Liver (tissue), 2 donors: Measurements from ENCODE around the gene LSM7.

Source experiments
- YY1 ChIP-seq: IDR thresholded peaks from 2 replicates; pipeline ENCODE4 v1.6.1; 2016; ENCODE audit warnings: antibody characterized with exemption, mild to moderate bottlenecking
- TF ChIP-seq, protein P1 (sequence below): fragments of 150-350 bp; IDR thresholded peaks from 2 replicates; pipeline ENCODE4 v1.5.1; 2017; ENCODE audit warnings: improper control_type of control experiment, low read depth, low read length; ENCODE audit not compliant: missing input control
- donor health status: healthy.

DNA sequence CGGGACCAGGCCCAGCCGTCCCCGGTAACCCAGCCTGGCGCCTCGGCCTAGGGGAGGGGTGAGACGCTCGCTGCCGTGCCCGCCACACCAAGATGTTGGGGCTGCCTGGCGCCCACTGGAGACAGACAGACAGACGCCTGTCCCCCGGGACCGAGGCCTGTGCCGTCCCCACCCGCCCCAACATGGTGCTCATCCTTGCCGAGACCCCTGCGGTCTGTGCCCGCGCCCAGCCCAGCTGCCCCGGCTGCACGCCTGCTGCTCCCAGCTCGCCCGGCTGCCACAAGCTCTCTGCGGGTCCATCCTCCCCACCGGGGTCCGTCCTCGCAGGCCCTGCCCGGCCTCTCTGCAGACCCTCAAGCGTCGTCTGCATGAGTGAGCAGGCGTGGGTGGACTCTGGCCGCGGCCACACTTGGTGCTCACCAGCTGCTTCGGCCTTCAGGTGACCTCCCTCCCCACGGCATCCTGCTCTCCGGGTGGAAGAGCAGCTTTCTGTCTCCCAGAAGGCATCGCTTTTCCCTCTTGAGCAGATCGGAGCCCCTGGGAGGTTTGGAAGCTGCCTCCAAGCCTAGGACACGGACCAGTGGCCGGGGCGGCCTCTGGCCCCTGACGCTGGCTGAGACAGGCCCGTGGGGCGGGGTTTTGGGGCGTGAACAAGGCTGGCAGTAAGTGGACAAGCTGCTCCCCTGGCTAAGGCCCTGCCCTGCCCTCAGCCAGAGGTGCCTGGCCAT, 24.9 kb upstream of the LSM7 start:
- TF ChIP-seq, protein P1, sequence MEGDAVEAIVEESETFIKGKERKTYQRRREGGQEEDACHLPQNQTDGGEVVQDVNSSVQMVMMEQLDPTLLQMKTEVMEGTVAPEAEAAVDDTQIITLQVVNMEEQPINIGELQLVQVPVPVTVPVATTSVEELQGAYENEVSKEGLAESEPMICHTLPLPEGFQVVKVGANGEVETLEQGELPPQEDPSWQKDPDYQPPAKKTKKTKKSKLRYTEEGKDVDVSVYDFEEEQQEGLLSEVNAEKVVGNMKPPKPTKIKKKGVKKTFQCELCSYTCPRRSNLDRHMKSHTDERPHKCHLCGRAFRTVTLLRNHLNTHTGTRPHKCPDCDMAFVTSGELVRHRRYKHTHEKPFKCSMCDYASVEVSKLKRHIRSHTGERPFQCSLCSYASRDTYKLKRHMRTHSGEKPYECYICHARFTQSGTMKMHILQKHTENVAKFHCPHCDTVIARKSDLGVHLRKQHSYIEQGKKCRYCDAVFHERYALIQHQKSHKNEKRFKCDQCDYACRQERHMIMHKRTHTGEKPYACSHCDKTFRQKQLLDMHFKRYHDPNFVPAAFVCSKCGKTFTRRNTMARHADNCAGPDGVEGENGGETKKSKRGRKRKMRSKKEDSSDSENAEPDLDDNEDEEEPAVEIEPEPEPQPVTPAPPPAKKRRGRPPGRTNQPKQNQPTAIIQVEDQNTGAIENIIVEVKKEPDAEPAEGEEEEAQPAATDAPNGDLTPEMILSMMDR, result no peak
- TF ChIP-seq YY1, result no peak
